HG03066 (cell line): ENCODE measurements around the gene KRTAP9-2.
"Not testable (repeated sequence)": the region's sequence is repeated elsewhere in the genome, so short reads cannot be mapped to it uniquely, and the experiment has no call there.

Experiments
- ATAC-seq: cut with Tn5 transposase; IDR thresholded peaks from one replicate; pipeline ENCODE4 v1.9.1; 2021; ENCODE audit warnings: low read depth; ENCODE audit not compliant: unreplicated experiment

The KRTAP9-2 gene

DNA sequence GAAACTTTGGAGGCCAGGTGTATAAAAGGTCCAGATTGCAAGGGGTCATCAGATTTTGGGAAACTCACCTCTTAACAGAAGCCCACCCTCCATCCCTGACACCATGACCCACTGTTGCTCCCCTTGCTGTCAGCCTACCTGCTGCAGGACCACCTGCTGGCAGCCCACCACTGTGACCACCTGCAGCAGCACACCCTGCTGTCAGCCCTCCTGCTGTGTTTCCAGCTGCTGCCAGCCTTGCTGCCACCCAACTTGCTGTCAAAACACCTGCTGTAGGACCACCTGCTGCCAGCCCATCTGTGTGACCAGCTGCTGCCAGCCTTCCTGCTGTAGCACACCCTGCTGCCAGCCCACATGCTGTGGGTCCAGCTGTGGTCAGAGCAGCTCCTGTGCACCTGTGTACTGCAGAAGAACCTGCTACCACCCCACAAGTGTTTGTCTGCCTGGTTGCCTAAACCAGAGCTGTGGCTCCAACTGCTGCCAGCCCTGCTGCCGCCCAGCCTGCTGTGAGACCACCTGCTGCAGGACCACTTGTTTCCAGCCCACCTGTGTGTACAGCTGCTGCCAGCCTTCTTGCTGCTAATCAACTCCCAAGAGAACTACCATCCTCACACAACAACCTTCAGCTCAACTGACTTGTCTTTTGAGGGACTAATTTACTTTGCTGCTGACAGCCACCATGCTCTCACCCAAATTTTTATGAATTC lies 6.1 kb downstream of the KRTAP9-2 start, which contains the start of gene KRTAP9-3:
TSS of gene KRTAP9-3 (plus strand) at position 51 of the 707 bp plus-strand sequence. CDS start at position 104, 53 bp downstream.
- not testable (repeated sequence) for ATAC-seq

GRCh38 chr17:41237116-41237515 lies 10.7 kb downstream of the KRTAP9-2 start:
- ATAC-seq: not testable (repeated sequence)

- ATAC-seq: not testable (repeated sequence)
These were observed 11.5 kb downstream of the KRTAP9-2 start, which contains the start of gene KRTAP9-8 for GRCh38 chr17:41237949-41238437. TSS of gene KRTAP9-8 (plus strand) at chr17:41237999. CDS start at chr17:41238052, 53 bp downstream.

DNA sequence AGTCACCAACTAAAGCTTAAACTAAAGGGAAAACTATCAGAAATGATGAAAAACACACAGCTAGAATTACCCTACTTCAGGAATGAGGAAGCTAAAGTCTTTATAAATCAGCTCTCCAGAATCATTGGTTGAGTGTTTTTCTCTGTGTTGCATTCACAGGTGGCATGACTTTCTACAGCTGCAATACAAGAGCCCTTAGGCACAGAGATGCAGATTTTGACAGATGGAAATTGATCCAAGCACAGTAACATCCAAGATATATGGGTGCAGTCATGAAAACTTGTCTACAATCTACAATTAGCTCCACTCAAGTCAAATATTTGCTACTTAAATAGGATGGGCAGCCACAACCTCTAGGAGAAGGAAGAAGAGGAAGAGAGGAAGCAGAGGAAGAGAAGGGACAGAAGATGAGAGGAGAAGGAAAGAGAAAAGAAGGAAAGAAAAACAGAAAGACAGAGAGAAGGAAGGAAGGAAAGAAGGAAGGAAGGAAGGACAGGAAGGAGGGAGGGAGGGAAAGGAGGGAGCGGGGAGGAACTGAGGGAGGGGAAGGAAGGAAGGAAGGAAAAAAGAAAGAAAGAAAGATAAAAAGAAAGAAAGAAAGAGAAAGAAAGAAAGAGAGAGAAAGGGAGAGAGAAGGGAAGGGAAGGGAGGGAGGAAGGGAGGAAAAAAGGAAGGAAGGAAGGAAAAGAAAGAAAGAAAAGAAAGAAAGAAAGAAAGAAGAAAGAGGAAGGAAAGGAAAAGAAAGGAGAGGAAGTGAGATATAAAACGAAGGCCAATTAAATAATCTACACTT lies 20.7 kb downstream of the KRTAP9-2 start:
- ATAC-seq: not testable (repeated sequence)

GRCh38 chr17:41249637-41250240 lies 23.3 kb downstream of the KRTAP9-2 start, which contains the start of gene KRTAP9-4:
TSS of gene KRTAP9-4 (plus strand) at chr17:41249687. CDS start at chr17:41249721, 34 bp downstream.
- not testable (repeated sequence) for ATAC-seq

- ATAC-seq: no peak
These were observed 24.8 kb downstream of the KRTAP9-2 start for GRCh38 chr17:41251261-41251660.

GRCh38 chr17:41254861-41255260 lies 28.4 kb downstream of the KRTAP9-2 start:
- ATAC-seq: no peak

DNA sequence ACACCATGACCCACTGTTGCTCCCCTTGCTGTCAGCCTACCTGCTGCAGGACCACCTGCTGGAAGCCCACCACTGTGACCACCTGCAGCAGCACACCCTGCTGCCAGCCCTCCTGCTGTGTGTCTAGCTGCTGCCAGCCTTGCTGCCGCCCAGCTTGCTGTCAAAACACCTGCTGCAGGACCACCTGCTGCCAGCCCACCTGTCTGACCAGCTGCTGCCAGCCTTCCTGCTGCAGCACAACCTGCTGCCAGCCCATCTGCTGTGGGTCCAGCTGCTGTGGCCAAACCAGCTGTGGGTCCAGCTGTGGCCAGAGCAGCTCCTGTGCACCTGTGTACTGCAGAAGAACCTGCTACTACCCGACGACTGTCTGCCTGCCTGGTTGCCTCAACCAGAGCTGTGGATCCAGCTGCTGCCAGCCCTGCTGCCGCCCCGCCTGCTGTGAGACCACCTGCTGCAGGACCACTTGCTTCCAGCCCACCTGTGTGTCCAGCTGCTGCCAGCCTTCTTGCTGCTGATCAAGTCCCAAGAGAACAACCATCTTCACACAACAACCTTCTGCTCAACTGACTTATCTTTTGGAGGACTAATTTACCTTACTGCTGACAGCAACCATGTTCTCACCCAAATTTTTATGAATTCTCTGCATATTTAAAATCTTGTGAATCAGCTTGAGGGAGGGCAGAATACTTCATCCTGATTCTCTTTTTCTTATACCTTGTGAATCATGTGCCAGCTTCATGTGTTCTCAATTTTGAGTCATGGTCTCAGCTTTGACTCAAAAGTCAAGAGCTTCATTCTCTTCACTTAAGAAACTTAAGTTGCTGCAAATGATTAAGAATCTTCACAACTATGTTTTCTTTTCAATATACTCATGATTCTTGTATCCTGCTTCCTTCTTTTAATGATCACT lies 29.2 kb downstream of the KRTAP9-2 start, which contains the start of gene KRTAP9-9:
TSS of gene KRTAP9-9 (plus strand) at position 4 of the 910 bp plus-strand sequence.
- ATAC-seq: not testable (repeated sequence)

- no peak for ATAC-seq
These were observed 29.8 kb downstream of the KRTAP9-2 start for GRCh38 chr17:41256291-41256685.

- no peak for ATAC-seq
These were observed 32.0 kb downstream of the KRTAP9-2 start for GRCh38 chr17:41258406-41258805.

- ATAC-seq: no peak
These were observed 36.8 kb downstream of the KRTAP9-2 start for GRCh38 chr17:41263212-41263611.

DNA sequence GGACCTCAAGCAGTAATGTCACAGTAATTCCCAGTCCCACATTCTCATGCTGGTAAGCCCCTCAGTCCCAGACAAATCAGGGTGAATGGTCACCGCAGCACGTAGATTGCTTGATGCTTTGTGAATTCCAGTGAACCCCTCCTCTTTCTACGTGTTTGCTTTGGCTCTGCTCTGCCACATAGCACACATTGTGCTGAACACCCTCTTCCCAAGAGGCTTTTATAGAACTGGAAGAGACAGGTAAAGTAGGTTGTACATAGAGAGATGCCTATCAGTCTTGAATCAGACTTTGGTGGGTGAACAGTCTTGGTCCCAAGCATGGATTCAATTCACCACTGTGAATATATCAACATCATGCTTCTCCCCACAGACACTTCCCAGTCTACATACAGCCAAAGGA lies 38.2 kb downstream of the KRTAP9-2 start:
- no peak for ATAC-seq

- no peak for ATAC-seq
These were observed 38.6 kb downstream of the KRTAP9-2 start, which contains the start of gene KRTAP9-6 for GRCh38 chr17:41265078-41265477. TSS of gene KRTAP9-6 (plus strand) at chr17:41265378. CDS start at chr17:41265378, 0 bp downstream.

DNA sequence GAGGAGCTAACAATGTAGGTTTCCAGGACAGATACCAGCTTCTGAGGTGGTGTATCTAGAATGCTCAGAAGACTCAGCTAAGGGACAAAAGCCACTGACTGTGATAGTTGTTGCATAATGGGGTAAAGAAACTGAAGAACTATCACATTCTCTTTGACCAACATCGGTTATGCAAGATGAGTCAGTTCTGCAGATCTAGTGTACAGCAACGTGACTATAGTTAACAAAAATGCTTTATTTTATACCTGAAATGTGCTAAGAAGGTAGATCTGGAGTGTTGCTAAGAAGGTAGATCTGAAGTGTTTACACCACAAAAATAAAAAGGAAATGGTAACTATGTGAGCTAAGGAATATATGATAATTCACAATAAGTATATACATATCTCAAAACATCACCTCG lies 41.3 kb downstream of the KRTAP9-2 start:
- no peak for ATAC-seq

GRCh38 chr17:41271323-41271722 lies 44.9 kb downstream of the KRTAP9-2 start:
- ATAC-seq: not testable (repeated sequence)

DNA sequence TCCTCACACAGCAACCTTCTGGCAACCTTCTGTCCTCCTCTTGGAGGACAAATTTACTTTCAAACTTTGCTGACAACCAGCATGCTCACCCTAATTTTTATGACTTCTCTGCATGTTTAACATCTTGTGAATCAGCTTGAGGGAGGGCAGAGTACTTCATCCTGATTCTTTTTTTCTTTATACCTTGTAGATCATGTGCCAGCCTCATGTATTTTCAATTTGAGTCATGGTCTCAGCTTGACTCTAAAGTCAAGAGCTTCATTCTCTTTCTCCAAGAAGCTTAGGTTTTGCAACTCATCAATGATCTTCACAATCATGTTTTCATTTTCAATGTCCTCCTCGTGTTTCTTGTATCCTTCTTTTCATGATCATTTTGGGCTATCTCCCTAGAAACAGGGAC lies 45.4 kb downstream of the KRTAP9-2 start:
- no peak for ATAC-seq

DNA sequence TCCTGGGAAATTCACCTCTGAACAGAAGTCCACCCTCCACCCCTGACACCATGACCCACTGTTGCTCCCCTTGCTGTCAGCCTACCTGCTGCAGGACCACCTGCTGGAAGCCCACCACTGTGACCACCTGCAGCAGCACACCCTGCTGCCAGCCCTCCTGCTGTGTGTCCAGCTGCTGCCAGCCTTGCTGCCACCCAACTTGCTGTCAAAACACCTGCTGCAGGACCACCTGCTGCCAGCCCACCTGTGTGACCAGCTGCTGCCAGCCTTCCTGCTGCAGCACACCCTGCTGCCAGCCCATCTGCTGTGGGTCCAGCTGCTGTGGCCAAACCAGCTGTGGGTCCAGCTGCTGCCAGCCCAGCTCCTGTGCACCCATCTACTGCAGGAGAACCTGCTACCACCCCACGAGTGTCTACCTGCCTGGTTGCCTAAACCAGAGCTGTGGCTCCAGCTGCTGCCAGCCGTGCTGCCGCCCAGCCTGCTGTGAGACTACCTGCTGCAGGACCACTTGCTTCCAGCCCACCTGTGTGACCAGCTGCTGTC lies 49.3 kb downstream of the KRTAP9-2 start, which contains the start of gene KRTAP9-7:
TSS of gene KRTAP9-7 (plus strand) at position 51 of the 543 bp plus-strand sequence. CDS start at position 51, 0 bp downstream.
- ATAC-seq: not testable (repeated sequence)
